ENCODE results near the gene LCORL.

The LCORL gene

DNA sequence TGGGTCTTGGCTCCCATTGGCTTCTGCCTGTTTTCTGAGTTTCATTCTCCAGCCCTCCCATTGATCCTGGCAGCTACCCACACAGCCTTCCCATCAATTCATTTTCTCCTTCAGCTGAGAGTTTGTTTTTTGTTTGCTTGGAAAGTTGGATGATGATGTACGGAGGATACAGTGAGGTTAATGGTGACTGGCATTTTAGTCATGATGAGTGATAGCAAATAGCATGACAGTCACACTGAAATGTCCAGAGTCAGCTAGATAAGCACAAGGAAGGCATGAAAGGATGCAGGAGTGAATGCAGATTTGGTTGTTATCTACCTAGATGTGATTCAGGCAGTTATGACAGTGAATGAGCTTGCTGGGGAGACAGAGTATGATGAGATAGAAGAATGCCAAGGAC is 30.6 kb upstream of the LCORL start:
- TF ChIP-seq, protein P1, sequence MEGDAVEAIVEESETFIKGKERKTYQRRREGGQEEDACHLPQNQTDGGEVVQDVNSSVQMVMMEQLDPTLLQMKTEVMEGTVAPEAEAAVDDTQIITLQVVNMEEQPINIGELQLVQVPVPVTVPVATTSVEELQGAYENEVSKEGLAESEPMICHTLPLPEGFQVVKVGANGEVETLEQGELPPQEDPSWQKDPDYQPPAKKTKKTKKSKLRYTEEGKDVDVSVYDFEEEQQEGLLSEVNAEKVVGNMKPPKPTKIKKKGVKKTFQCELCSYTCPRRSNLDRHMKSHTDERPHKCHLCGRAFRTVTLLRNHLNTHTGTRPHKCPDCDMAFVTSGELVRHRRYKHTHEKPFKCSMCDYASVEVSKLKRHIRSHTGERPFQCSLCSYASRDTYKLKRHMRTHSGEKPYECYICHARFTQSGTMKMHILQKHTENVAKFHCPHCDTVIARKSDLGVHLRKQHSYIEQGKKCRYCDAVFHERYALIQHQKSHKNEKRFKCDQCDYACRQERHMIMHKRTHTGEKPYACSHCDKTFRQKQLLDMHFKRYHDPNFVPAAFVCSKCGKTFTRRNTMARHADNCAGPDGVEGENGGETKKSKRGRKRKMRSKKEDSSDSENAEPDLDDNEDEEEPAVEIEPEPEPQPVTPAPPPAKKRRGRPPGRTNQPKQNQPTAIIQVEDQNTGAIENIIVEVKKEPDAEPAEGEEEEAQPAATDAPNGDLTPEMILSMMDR (IDR thresholded peaks at IDR 0.05; ENCODE audit: low read depth, low read length, missing control alignments), result no peak

DNA sequence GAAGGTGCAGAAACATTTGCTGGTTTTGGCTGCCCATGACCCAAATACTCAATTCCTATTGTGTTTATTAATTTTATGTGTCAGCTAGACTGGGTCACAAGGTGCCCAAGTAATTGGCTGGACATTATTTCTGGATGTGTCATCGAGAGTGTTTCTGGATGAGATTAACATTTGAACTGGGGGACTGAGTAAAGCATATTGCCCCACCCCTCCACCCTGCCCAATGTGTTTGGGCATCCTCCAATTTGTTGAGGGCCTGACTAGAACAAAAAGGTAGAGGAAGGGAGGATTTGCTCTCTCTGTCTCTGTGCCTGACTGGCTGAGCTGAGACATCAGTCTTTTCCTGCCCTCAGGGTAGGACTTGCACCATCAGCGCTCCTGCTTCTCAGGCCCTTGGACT is 29.7 kb upstream of the LCORL start:
- TF ChIP-seq, protein P1 (IDR thresholded peaks at IDR 0.05; ENCODE audit: low read depth, low read length, missing control alignments), result no peak
- H3K4me3 ChIP-seq (ENCODE audit: low read depth, low read length), result no peak overlapping the region
- DNase-seq (ENCODE audit: low read depth), result no peak

More for the DNA sequence above, 30.6 kb upstream of the LCORL start:
- DNase-seq (ENCODE audit: low read depth), result no peak
- H3K4me3 ChIP-seq (ENCODE audit: low read depth, low read length), result no peak overlapping the region

DNA sequence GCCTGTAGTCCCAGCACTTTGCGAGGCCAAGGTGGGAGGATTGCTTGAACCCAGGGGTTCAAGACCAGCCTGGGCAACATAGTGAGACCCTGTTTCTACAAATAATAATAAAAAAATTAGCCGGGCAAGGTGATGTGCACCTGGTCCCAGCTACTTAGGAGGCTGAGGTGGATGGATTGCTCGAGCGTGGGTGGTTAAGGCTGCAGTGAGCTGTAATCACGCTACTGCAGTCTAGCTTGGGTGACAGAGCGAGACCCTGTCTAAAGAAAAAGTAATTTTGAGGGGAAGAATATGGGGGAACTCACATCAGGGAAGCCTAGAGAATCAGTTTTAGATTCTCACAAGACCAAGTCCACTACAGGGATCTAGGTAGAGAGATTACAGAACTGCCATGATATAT is 28.9 kb upstream of the LCORL start:
- H3K4me3 ChIP-seq (ENCODE audit: low read depth, low read length), result no peak overlapping the region
- TF ChIP-seq, protein P1 (IDR thresholded peaks at IDR 0.05; ENCODE audit: low read depth, low read length, missing control alignments), result no peak
- no peak for DNase-seq (ENCODE audit: low read depth)

DNA sequence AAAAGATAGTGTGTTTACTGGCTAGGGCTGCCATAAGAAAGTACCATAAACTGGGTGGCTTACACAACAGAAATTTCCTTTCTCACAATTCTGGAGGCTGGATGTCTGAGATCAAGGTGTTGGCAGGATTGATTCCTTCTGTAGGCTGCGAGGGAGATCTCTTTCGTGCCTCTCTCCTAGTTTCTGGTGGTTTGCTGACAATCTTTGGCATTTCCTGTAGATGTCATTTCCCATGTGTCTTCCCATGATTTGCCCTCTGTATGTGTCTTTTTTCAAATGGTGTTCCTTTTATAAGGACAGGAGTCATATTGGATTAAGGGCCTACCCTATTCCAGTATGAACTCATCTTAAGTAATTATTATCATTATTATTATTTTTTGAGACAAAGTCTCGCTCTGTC is 27.9 kb upstream of the LCORL start:
- no peak overlapping the region for H3K4me3 ChIP-seq (ENCODE audit: low read depth, low read length)
- no peak for DNase-seq (ENCODE audit: low read depth)
- TF ChIP-seq, protein P1 (IDR thresholded peaks at IDR 0.05; ENCODE audit: low read depth, low read length, missing control alignments), result no peak

DNA sequence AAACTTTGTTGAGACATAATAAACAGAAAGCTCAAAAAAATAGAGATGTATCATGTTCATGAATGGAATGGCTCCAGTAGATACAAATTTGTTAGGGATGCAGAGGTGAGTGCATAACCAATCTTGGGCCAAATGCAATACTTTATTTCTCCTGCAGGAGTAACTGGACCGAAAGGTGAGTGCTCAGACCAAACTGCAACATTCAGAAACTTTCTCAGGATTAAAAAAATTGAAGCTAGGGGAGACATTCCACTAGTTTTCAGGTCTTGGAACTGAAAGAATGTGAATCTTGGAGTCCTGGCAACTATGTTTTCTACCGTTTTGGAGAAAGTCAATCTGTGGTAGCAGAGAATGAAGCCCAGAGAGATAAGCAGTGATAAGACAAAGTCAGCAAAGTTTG is 21.2 kb upstream of the LCORL start:
- H3K4me3 ChIP-seq (ENCODE audit: low read depth, low read length), result no peak overlapping the region
- TF ChIP-seq, protein P1 (IDR thresholded peaks at IDR 0.05; ENCODE audit: low read depth, low read length, missing control alignments), result peak; percentile 46
- DNase-seq (ENCODE audit: low read depth), result no peak

DNA sequence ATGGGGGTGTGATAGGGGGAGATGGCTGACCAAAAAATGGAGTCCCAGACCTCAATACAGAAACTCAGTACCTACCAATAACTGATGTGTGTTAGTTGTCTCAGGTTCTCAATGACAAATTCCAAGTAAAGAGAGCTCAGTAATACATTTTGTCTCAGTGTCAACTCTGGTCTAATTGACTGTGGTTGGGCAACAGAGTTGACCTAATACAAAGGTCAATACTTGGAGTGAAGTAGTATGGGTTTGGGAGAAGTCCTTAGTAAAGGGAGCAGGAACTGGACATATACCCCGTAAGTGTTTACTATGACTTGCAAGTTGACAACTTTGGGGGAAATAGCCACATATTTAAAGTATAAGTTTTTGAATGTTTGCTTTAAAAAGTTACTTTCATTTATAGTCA is 20.5 kb upstream of the LCORL start:
- H3K4me3 ChIP-seq (ENCODE audit: low read depth, low read length), result no peak overlapping the region
- no peak for DNase-seq (ENCODE audit: low read depth)
- TF ChIP-seq, protein P1 (IDR thresholded peaks at IDR 0.05; ENCODE audit: low read depth, low read length, missing control alignments), result no peak

DNA sequence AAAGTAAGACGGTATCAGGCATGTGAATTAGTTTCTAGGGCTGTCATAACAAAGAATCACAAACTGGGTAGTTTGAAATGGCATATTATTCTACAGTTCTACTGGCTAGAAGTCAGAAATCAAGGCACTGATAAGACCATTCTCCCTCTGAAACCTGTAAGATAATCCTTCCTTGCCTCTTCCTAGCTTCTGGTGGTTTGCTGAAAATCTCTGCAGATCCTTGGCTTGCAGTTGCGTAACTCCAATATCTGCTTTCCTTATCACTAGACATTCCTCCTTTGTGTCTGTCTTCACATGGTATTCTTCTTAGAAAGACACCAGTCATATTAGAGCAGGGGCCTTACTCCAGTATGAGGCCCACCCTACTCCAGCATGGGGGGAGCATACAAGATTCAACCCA is 19.6 kb upstream of the LCORL start:
- no peak overlapping the region for H3K4me3 ChIP-seq (ENCODE audit: low read depth, low read length)
- TF ChIP-seq, protein P1 (IDR thresholded peaks at IDR 0.05; ENCODE audit: low read depth, low read length, missing control alignments), result no peak
- no peak for DNase-seq (ENCODE audit: low read depth)

All from GM12864 (cell line).